H1 (cell line): ENCODE results near the gene DTWD2. TPM values are rescaled to one million over a fixed set of nuclear protein-coding genes. Genes with fewer than 3 reads are reported as not detected.

Source experiments
- CTCF ChIA-PET: fragments of 300-600 bp; sonication (Branson Sonifier 250); formaldehyde crosslinking; loops from one replicate; lab custom pipeline; 2021; ENCODE audit not compliant: partially characterized antibody; lab: Charles Lee
- POLR2A ChIA-PET: fragments of 300-600 bp; sonication (Branson Sonifier 250); formaldehyde crosslinking; loops from one replicate; lab custom pipeline; 2021; ENCODE audit warnings: inconsistent platforms; ENCODE audit not compliant: partially characterized antibody; lab: Charles Lee
- DNase-seq, 2 experiments: peaks; one replicate each; pipeline versions ENCODE4 v3.0.0 to v3.0.0-alpha.2; 2010 to 2022; ENCODE audit warnings: low spot score in 2 of 2, low read depth in 1 of 2, mixed read lengths in 1 of 2
- FAIRE-seq: peaks from 2 replicates; lab custom pipeline; 2011; peaks lifted over from hg19 to GRCh38; lab: Jason Lieb, UNC
- H2AFZ ChIP-seq: 2 replicates; pipeline ENCODE4 v1.8.1; 2012; ENCODE audit warnings: low read length, inconsistent platforms
- H2AK5ac ChIP-seq: 2 replicates; pipeline ENCODE4 v1.6.1; 2013; ENCODE audit warnings: low read depth, low read length
- H2BK120ac ChIP-seq: replicated peaks from 2 replicates; pipeline ENCODE3; 2013; ENCODE audit warnings: low read depth, low read length, inconsistent platforms
- H2BK12ac ChIP-seq: 2 replicates; pipeline ENCODE4 v1.6.1; 2013; ENCODE audit warnings: low read depth, low read length
- H2BK15ac ChIP-seq: 2 replicates; pipeline ENCODE4 v1.6.1; 2013; ENCODE audit warnings: low read length
- H2BK20ac ChIP-seq: 2 replicates; pipeline ENCODE4 v1.6.1; 2013; ENCODE audit warnings: low read length
- H2BK5ac ChIP-seq: 2 replicates; pipeline ENCODE4 v1.6.1; 2013; ENCODE audit warnings: low read depth, low read length
- H3K14ac ChIP-seq: 2 replicates; pipeline ENCODE4 v1.6.1; 2013; ENCODE audit warnings: inconsistent platforms; ENCODE audit not compliant: insufficient read length
- H3K18ac ChIP-seq: 2 replicates; pipeline ENCODE4 v1.6.1; 2013; ENCODE audit warnings: low read length; ENCODE audit errors: extremely low read depth
- H3K23ac ChIP-seq: 2 replicates; pipeline ENCODE4 v1.6.1; 2013; ENCODE audit warnings: inconsistent platforms; ENCODE audit not compliant: insufficient read length
- H3K23me2 ChIP-seq: 2 replicates; pipeline ENCODE4 v1.6.1; 2013; ENCODE audit warnings: low read depth, low read length
- H3K27ac ChIP-seq: 2 replicates; pipeline ENCODE4 v1.6.1; 2011; ENCODE audit warnings: low read depth, low read length, inconsistent platforms
- H3K27me3 ChIP-seq, 4 experiments: replicated peaks in 1 of 4; 1 replicate in 1 of 4; 2 replicates in 3 of 4; pipeline versions ENCODE4 v1.6.1 to v1.8.1; 2011 to 2013; ENCODE audit warnings: low read length in 3 of 4, mild to moderate bottlenecking in 3 of 4, inconsistent platforms in 2 of 4, mixed read lengths in 2 of 4, moderate library complexity in 1 of 4; ENCODE audit not compliant: control insufficient read depth in 3 of 4, insufficient read depth in 3 of 4; ENCODE audit errors: extremely low read depth in 1 of 4
- H3K36me3 ChIP-seq, 4 experiments: 2 replicates each; pipeline versions ENCODE4 v1.6.1 to v1.8.1; 2011 to 2013; ENCODE audit warnings: mild to moderate bottlenecking in 4 of 4, low read length in 3 of 4, moderate library complexity in 2 of 4, control low read depth in 1 of 4, inconsistent platforms in 1 of 4; ENCODE audit not compliant: insufficient read depth in 4 of 4, control insufficient read depth in 2 of 4
- H3K4ac ChIP-seq: replicated peaks from 2 replicates; pipeline ENCODE3; 2013; ENCODE audit warnings: low read length, low read depth, mixed read lengths, inconsistent platforms; ENCODE audit not compliant: insufficient read length
- H3K4me1 ChIP-seq, 4 experiments: replicated peaks in 1 of 4; 1 replicate in 1 of 4; 2 replicates in 3 of 4; pipeline versions ENCODE4 v1.6.1 to v1.8.1; 2011 to 2013; ENCODE audit warnings: low read length in 3 of 4, inconsistent platforms in 2 of 4, mixed read lengths in 1 of 4; ENCODE audit not compliant: insufficient read depth in 4 of 4, control insufficient read depth in 3 of 4
- H3K4me2 ChIP-seq, 2 experiments: 2 replicates each; pipeline versions ENCODE4 v1.6.1 to v1.8.1; 2011 to 2013; ENCODE audit warnings: low read depth in 2 of 2, low read length in 2 of 2, control low read depth in 1 of 2, inconsistent platforms in 1 of 2, mild to moderate bottlenecking in 1 of 2; ENCODE audit not compliant: insufficient read depth in 1 of 2
- H3K4me3 ChIP-seq, 4 experiments: fragments of 200-600, 300-600 bp in 1 of 4; sonication (generic), shearing (Covaris generic), sonication (Bioruptor Twin) in 1 of 4; 2 replicates each; pipeline versions ENCODE4 v1.5.1 to v1.8.1; 2011 to 2016; ENCODE audit warnings: low read length in 4 of 4, low read depth in 3 of 4, control low read depth in 2 of 4, inconsistent platforms in 2 of 4, mild to moderate bottlenecking in 2 of 4, mixed read lengths in 1 of 4, moderate library complexity in 1 of 4; ENCODE audit not compliant: insufficient read depth in 2 of 4; ENCODE audit errors: extremely low read depth in 1 of 4
- H3K56ac ChIP-seq: replicated peaks from 2 replicates; pipeline ENCODE3; 2013; ENCODE audit warnings: low read depth, mild to moderate bottlenecking, mixed read lengths, low read length, inconsistent platforms; ENCODE audit not compliant: insufficient read length
- H3K79me1 ChIP-seq: 2 replicates; pipeline ENCODE4 v1.6.1; 2013; ENCODE audit warnings: low read depth, low read length, control low read depth
- H3K79me2 ChIP-seq, 2 experiments: 2 replicates each; pipeline versions ENCODE4 v1.6.1 to v1.8.1; 2012 to 2013; ENCODE audit warnings: low read length in 2 of 2, mild to moderate bottlenecking in 2 of 2, inconsistent platforms in 1 of 2; ENCODE audit not compliant: insufficient read depth in 2 of 2, control insufficient read depth in 1 of 2
- H3K9ac ChIP-seq, 4 experiments: replicated peaks in 1 of 4; 1 replicate in 1 of 4; 2 replicates in 3 of 4; pipeline versions ENCODE4 v1.6.1 to v1.8.1; 2011 to 2013; ENCODE audit warnings: low read depth in 3 of 4, low read length in 3 of 4, control low read depth in 2 of 4, mild to moderate bottlenecking in 2 of 4, moderate library complexity in 2 of 4, inconsistent platforms in 1 of 4; ENCODE audit errors: extremely low read depth in 1 of 4
- H3K9me3 ChIP-seq, 2 experiments: 2 replicates each; pipeline versions ENCODE4 v1.6.1 to v1.8.1; 2012 to 2013; ENCODE audit warnings: mild to moderate bottlenecking in 2 of 2, moderate library complexity in 2 of 2, control low read depth in 1 of 2, inconsistent platforms in 1 of 2, low read depth in 1 of 2, low read length in 1 of 2, mixed read lengths in 1 of 2; ENCODE audit not compliant: insufficient read depth in 2 of 2
- H4K20me1 ChIP-seq, 2 experiments: replicated peaks in 1 of 2; 2 replicates each; pipeline versions ENCODE3 to v1.8.1; 2011 to 2013; ENCODE audit warnings: inconsistent platforms in 2 of 2, low read length in 2 of 2, mild to moderate bottlenecking in 1 of 2; ENCODE audit not compliant: insufficient read depth in 2 of 2, control insufficient read depth in 1 of 2
- H4K5ac ChIP-seq: 2 replicates; pipeline ENCODE4 v1.6.1; 2013; ENCODE audit warnings: low read length, low read depth, mixed read lengths, inconsistent platforms; ENCODE audit not compliant: insufficient read length
- H4K8ac ChIP-seq: 2 replicates; pipeline ENCODE4 v1.8.0; 2013; ENCODE audit warnings: mild to moderate bottlenecking, moderate library complexity, low read length, inconsistent platforms; ENCODE audit not compliant: insufficient read depth; ENCODE audit errors: extremely low read depth
- H4K91ac ChIP-seq: replicated peaks from 2 replicates; pipeline ENCODE3; 2013; ENCODE audit warnings: low read length, mixed read lengths, inconsistent platforms; ENCODE audit not compliant: insufficient read length
- E2F6 ChIP-seq: IDR thresholded peaks from 2 replicates; pipeline ENCODE4 v1.6.1; 2012; ENCODE audit warnings: inconsistent platforms
- KDM4A ChIP-seq: IDR thresholded peaks from one replicate; pipeline ENCODE4 v1.7.1; 2012; ENCODE audit warnings: low read depth, mild to moderate bottlenecking, moderate library complexity, low read length, inconsistent platforms; ENCODE audit not compliant: severe bottlenecking
- RXRA ChIP-seq: IDR thresholded peaks from 2 replicates; pipeline ENCODE4 v1.6.1; 2011; ENCODE audit warnings: low read depth, mild to moderate bottlenecking, low read length, moderate library complexity; ENCODE audit not compliant: insufficient read depth
- USF2 ChIP-seq: IDR thresholded peaks from 2 replicates; pipeline ENCODE4 v1.6.1; 2011; ENCODE audit warnings: low read length, improper control_type of control experiment
- WGBS, 2 experiments: shearing (Covaris generic) in 1 of 2; methylation state at CpG; one replicate each; pipeline versions ENCODE4 v1.1.6 to v1.1.7; 2013 to 2015; ENCODE audit warnings: low lambda C conversion rate in 2 of 2, mixed read lengths in 2 of 2, inconsistent platforms in 1 of 2, low coverage in 1 of 2, missing lambda C conversion rate in 1 of 2; ENCODE audit not compliant: insufficient replicate concordance in 2 of 2, insufficient coverage in 1 of 2, insufficient read length in 1 of 2; ENCODE audit errors: extremely low coverage in 1 of 2, missing lambda C conversion rate in 1 of 2; 5-methylcytosine and 5-hydroxymethylcytosine counted together
- polyA plus RNA-seq, 7 experiments: library from polyadenylated mRNA; depleted of rRNA in 3 of 7; stranded (reverse) in 5 of 7; unstranded in 2 of 7; fragments of >200 nt in 5 of 7; fragments of 200-250 nt in 2 of 7; gene quantifications; 1 replicate in 5 of 7; 2 replicates in 1 of 7; 4 replicates in 1 of 7; pipeline versions ENCODE4 v1.2.1 to v1.2.3, GENCODE V29; 2011 to 2013; ENCODE audit warnings: missing spikeins in 2 of 7, mixed read lengths in 2 of 7
- total RNA-seq: library from RNA; stranded (reverse); fragmentation: NEBNext Ultra II Directional; extraction: Animal tissue kit (Norgen Biotek cat#: 25700); gene quantifications from 2 replicates; pipeline ENCODE4 v1.2.1, GENCODE V29; 2021

Gene DTWD2
- total and polyA plus RNA-seq, 2 of the 8 experiments (the other 6 are each of a cell fraction or from before 2014, with no cell fraction given), result 4.3 to 17.1 TPM

DNA sequence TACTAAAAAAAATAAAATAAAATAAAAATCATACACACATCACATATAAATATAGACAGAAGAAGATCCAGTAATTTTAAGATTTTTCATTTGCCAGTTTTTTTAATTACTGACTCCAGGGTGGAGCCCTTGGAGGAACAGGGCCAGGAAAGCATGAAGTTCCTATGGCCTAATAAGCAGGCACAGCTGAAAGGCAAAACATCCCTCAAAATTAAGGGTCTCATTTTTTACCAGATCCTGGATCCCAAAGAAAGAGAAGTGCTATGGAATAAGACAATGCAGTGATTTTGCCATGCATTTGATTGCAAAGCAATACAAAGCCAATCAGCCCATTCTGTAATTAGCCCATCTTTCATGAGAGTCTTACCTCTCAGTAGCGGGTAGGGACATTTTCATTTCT lies 11.3 kb upstream of the DTWD2 start:
- no peak overlapping the region for H3K14ac ChIP-seq
- H3K23me2 ChIP-seq, result no peaks in the 10 kb centered on the region
- no peak overlapping the region for H3K23ac ChIP-seq
- 95% methylated on average over 1 of the region's 1 CpG; no CpG with 5 or more reads in 1 of the 2 experiments for WGBS, 2 experiments
- DNase-seq, result no peak
- no peak overlapping the region for H2AK5ac ChIP-seq
- no peaks in the 10 kb centered on the region; a peak in 1 of 8 replicates for H3K36me3 ChIP-seq
- H3K4ac ChIP-seq, result no peak overlapping the region
- no peak overlapping the region for H2BK120ac ChIP-seq
- no peak overlapping the region for H3K18ac ChIP-seq
- H3K9me3 ChIP-seq, result peaks cover 27 to 39% of the 10 kb centered on the region in 2 experiments
- H3K27ac ChIP-seq, result no peak overlapping the region
- H2BK20ac ChIP-seq, result no peak overlapping the region
- no peak for FAIRE-seq
- no peak overlapping the region for H4K91ac ChIP-seq
- H2BK15ac ChIP-seq, result no peak overlapping the region
- no peaks in the 10 kb centered on the region for H3K4me1 ChIP-seq
- H3K4me2 ChIP-seq, result no peak overlapping the region
- no peak overlapping the region for H2AFZ ChIP-seq
- H3K79me1 ChIP-seq, result no peaks in the 10 kb centered on the region
- no peak overlapping the region for H4K8ac ChIP-seq
- H3K9ac ChIP-seq, result no peak overlapping the region
- CTCF ChIA-PET, result interaction anchor here (0.7 to 1.3 kb wide), 2 partner anchors 12 to 85 kb away, joined by 3 read pairs; no protein-coding TSS in a partner anchor
- H3K56ac ChIP-seq, result no peak overlapping the region
- H4K20me1 ChIP-seq, result no peaks in the 10 kb centered on the region
- H2BK12ac ChIP-seq, result no peak overlapping the region
- H3K79me2 ChIP-seq, result no peaks in the 10 kb centered on the region
- TF ChIP-seq USF2 (no peak), E2F6 (no peak), KDM4A (no peak), RXRA (no peak)
- H3K4me3 ChIP-seq, result no peak overlapping the region
- H4K5ac ChIP-seq, result no peak overlapping the region
- no peaks in the 10 kb centered on the region for H3K27me3 ChIP-seq
- H2BK5ac ChIP-seq, result no peak overlapping the region
- POLR2A ChIA-PET, result no interaction called here
